H1 (cell line): Measurements from ENCODE around the gene CCDC91. TPM values are rescaled to one million over a fixed set of nuclear protein-coding genes. Genes with fewer than 3 reads are reported as not detected.

Experiments
- CTCF ChIA-PET: fragments of 300-600 bp; sonication (Branson Sonifier 250); formaldehyde crosslinking; loops from one replicate; lab custom pipeline; 2021; ENCODE audit not compliant: partially characterized antibody; lab: Charles Lee
- POLR2A ChIA-PET: fragments of 300-600 bp; sonication (Branson Sonifier 250); formaldehyde crosslinking; loops from one replicate; lab custom pipeline; 2021; ENCODE audit warnings: inconsistent platforms; ENCODE audit not compliant: partially characterized antibody; lab: Charles Lee
- DNase-seq, 2 experiments: peaks; one replicate each; pipeline versions ENCODE4 v3.0.0 to v3.0.0-alpha.2; 2010 to 2022; ENCODE audit warnings: low spot score in 2 of 2, low read depth in 1 of 2, mixed read lengths in 1 of 2
- FAIRE-seq: peaks from 2 replicates; lab custom pipeline; 2011; peaks lifted over from hg19 to GRCh38; lab: Jason Lieb, UNC
- H2AFZ ChIP-seq: 2 replicates; pipeline ENCODE4 v1.8.1; 2012; ENCODE audit warnings: low read length, inconsistent platforms
- H2AK5ac ChIP-seq: 2 replicates; pipeline ENCODE4 v1.6.1; 2013; ENCODE audit warnings: low read depth, low read length
- H2BK120ac ChIP-seq: replicated peaks from 2 replicates; pipeline ENCODE3; 2013; ENCODE audit warnings: low read depth, low read length, inconsistent platforms
- H2BK12ac ChIP-seq: 2 replicates; pipeline ENCODE4 v1.6.1; 2013; ENCODE audit warnings: low read depth, low read length
- H2BK15ac ChIP-seq: 2 replicates; pipeline ENCODE4 v1.6.1; 2013; ENCODE audit warnings: low read length
- H2BK20ac ChIP-seq: 2 replicates; pipeline ENCODE4 v1.6.1; 2013; ENCODE audit warnings: low read length
- H2BK5ac ChIP-seq: 2 replicates; pipeline ENCODE4 v1.6.1; 2013; ENCODE audit warnings: low read depth, low read length
- H3K14ac ChIP-seq: 2 replicates; pipeline ENCODE4 v1.6.1; 2013; ENCODE audit warnings: inconsistent platforms; ENCODE audit not compliant: insufficient read length
- H3K18ac ChIP-seq: 2 replicates; pipeline ENCODE4 v1.6.1; 2013; ENCODE audit warnings: low read length; ENCODE audit errors: extremely low read depth
- H3K23ac ChIP-seq: 2 replicates; pipeline ENCODE4 v1.6.1; 2013; ENCODE audit warnings: inconsistent platforms; ENCODE audit not compliant: insufficient read length
- H3K23me2 ChIP-seq: 2 replicates; pipeline ENCODE4 v1.6.1; 2013; ENCODE audit warnings: low read depth, low read length
- H3K27ac ChIP-seq: 2 replicates; pipeline ENCODE4 v1.6.1; 2011; ENCODE audit warnings: low read depth, low read length, inconsistent platforms
- H3K27me3 ChIP-seq, 4 experiments: replicated peaks in 1 of 4; 1 replicate in 1 of 4; 2 replicates in 3 of 4; pipeline versions ENCODE4 v1.6.1 to v1.8.1; 2011 to 2013; ENCODE audit warnings: low read length in 3 of 4, mild to moderate bottlenecking in 3 of 4, inconsistent platforms in 2 of 4, mixed read lengths in 2 of 4, moderate library complexity in 1 of 4; ENCODE audit not compliant: control insufficient read depth in 3 of 4, insufficient read depth in 3 of 4; ENCODE audit errors: extremely low read depth in 1 of 4
- H3K36me3 ChIP-seq, 4 experiments: 2 replicates each; pipeline versions ENCODE4 v1.6.1 to v1.8.1; 2011 to 2013; ENCODE audit warnings: mild to moderate bottlenecking in 4 of 4, low read length in 3 of 4, moderate library complexity in 2 of 4, control low read depth in 1 of 4, inconsistent platforms in 1 of 4; ENCODE audit not compliant: insufficient read depth in 4 of 4, control insufficient read depth in 2 of 4
- H3K4ac ChIP-seq: replicated peaks from 2 replicates; pipeline ENCODE3; 2013; ENCODE audit warnings: low read length, low read depth, mixed read lengths, inconsistent platforms; ENCODE audit not compliant: insufficient read length
- H3K4me1 ChIP-seq, 4 experiments: replicated peaks in 1 of 4; 1 replicate in 1 of 4; 2 replicates in 3 of 4; pipeline versions ENCODE4 v1.6.1 to v1.8.1; 2011 to 2013; ENCODE audit warnings: low read length in 3 of 4, inconsistent platforms in 2 of 4, mixed read lengths in 1 of 4; ENCODE audit not compliant: insufficient read depth in 4 of 4, control insufficient read depth in 3 of 4
- H3K4me2 ChIP-seq, 2 experiments: 2 replicates each; pipeline versions ENCODE4 v1.6.1 to v1.8.1; 2011 to 2013; ENCODE audit warnings: low read depth in 2 of 2, low read length in 2 of 2, control low read depth in 1 of 2, inconsistent platforms in 1 of 2, mild to moderate bottlenecking in 1 of 2; ENCODE audit not compliant: insufficient read depth in 1 of 2
- H3K4me3 ChIP-seq, 4 experiments: fragments of 200-600, 300-600 bp in 1 of 4; sonication (generic), shearing (Covaris generic), sonication (Bioruptor Twin) in 1 of 4; 2 replicates each; pipeline versions ENCODE4 v1.5.1 to v1.8.1; 2011 to 2016; ENCODE audit warnings: low read length in 4 of 4, low read depth in 3 of 4, control low read depth in 2 of 4, inconsistent platforms in 2 of 4, mild to moderate bottlenecking in 2 of 4, mixed read lengths in 1 of 4, moderate library complexity in 1 of 4; ENCODE audit not compliant: insufficient read depth in 2 of 4; ENCODE audit errors: extremely low read depth in 1 of 4
- H3K56ac ChIP-seq: replicated peaks from 2 replicates; pipeline ENCODE3; 2013; ENCODE audit warnings: low read depth, mild to moderate bottlenecking, mixed read lengths, low read length, inconsistent platforms; ENCODE audit not compliant: insufficient read length
- H3K79me1 ChIP-seq: 2 replicates; pipeline ENCODE4 v1.6.1; 2013; ENCODE audit warnings: low read depth, low read length, control low read depth
- H3K79me2 ChIP-seq, 2 experiments: 2 replicates each; pipeline versions ENCODE4 v1.6.1 to v1.8.1; 2012 to 2013; ENCODE audit warnings: low read length in 2 of 2, mild to moderate bottlenecking in 2 of 2, inconsistent platforms in 1 of 2; ENCODE audit not compliant: insufficient read depth in 2 of 2, control insufficient read depth in 1 of 2
- H3K9ac ChIP-seq, 4 experiments: replicated peaks in 1 of 4; 1 replicate in 1 of 4; 2 replicates in 3 of 4; pipeline versions ENCODE4 v1.6.1 to v1.8.1; 2011 to 2013; ENCODE audit warnings: low read depth in 3 of 4, low read length in 3 of 4, control low read depth in 2 of 4, mild to moderate bottlenecking in 2 of 4, moderate library complexity in 2 of 4, inconsistent platforms in 1 of 4; ENCODE audit errors: extremely low read depth in 1 of 4
- H3K9me3 ChIP-seq, 2 experiments: 2 replicates each; pipeline versions ENCODE4 v1.6.1 to v1.8.1; 2012 to 2013; ENCODE audit warnings: mild to moderate bottlenecking in 2 of 2, moderate library complexity in 2 of 2, control low read depth in 1 of 2, inconsistent platforms in 1 of 2, low read depth in 1 of 2, low read length in 1 of 2, mixed read lengths in 1 of 2; ENCODE audit not compliant: insufficient read depth in 2 of 2
- H4K20me1 ChIP-seq, 2 experiments: replicated peaks in 1 of 2; 2 replicates each; pipeline versions ENCODE3 to v1.8.1; 2011 to 2013; ENCODE audit warnings: inconsistent platforms in 2 of 2, low read length in 2 of 2, mild to moderate bottlenecking in 1 of 2; ENCODE audit not compliant: insufficient read depth in 2 of 2, control insufficient read depth in 1 of 2
- H4K5ac ChIP-seq: 2 replicates; pipeline ENCODE4 v1.6.1; 2013; ENCODE audit warnings: low read length, low read depth, mixed read lengths, inconsistent platforms; ENCODE audit not compliant: insufficient read length
- H4K8ac ChIP-seq: 2 replicates; pipeline ENCODE4 v1.8.0; 2013; ENCODE audit warnings: mild to moderate bottlenecking, moderate library complexity, low read length, inconsistent platforms; ENCODE audit not compliant: insufficient read depth; ENCODE audit errors: extremely low read depth
- H4K91ac ChIP-seq: replicated peaks from 2 replicates; pipeline ENCODE3; 2013; ENCODE audit warnings: low read length, mixed read lengths, inconsistent platforms; ENCODE audit not compliant: insufficient read length
- ASH2L ChIP-seq: fragments of 200-600, 300-600 bp; sonication (generic); IDR thresholded peaks from one replicate; pipeline ENCODE4 v1.7.1; 2017; ENCODE audit warnings: low read length
- CBX5 ChIP-seq: fragments of 300-800, 300-1000 bp; sonication (generic); IDR thresholded peaks from 2 replicates; pipeline ENCODE4 v1.7.1; 2016; ENCODE audit warnings: antibody characterized with exemption, low read length, low read depth
- CHD1 ChIP-seq: IDR thresholded peaks from 2 replicates; pipeline ENCODE4 v1.6.1; 2012; ENCODE audit warnings: low read depth, low read length, improper control_type of control experiment
- CREB1 ChIP-seq: IDR thresholded peaks from 2 replicates; pipeline ENCODE4 v1.6.1; 2012; ENCODE audit warnings: inconsistent platforms
- EZH2 ChIP-seq: fragments of 200-600 bp; sonication (generic); IDR thresholded peaks from 2 replicates; pipeline ENCODE4 v1.7.1; 2012; ENCODE audit warnings: low read depth, mild to moderate bottlenecking, moderate library complexity, low read length, inconsistent platforms; ENCODE audit not compliant: severe bottlenecking
- JUN ChIP-seq: IDR thresholded peaks from 2 replicates; pipeline ENCODE4 v1.6.1; 2011; ENCODE audit warnings: low read depth, mild to moderate bottlenecking, improper control_type of control experiment, low read length
- KDM4A ChIP-seq: IDR thresholded peaks from one replicate; pipeline ENCODE4 v1.7.1; 2012; ENCODE audit warnings: low read depth, mild to moderate bottlenecking, moderate library complexity, low read length, inconsistent platforms; ENCODE audit not compliant: severe bottlenecking
- RBBP5 ChIP-seq: IDR thresholded peaks from 2 replicates; pipeline ENCODE4 v1.7.1; 2012; ENCODE audit warnings: low read depth, mild to moderate bottlenecking, inconsistent platforms, low read length, moderate library complexity, borderline replicate concordance
- RFX5 ChIP-seq: IDR thresholded peaks from 2 replicates; pipeline ENCODE4 v1.6.1; 2011; ENCODE audit warnings: low read depth, low read length, improper control_type of control experiment, borderline replicate concordance
- SAP30 ChIP-seq: fragments of 300-600 bp; sonication (generic); IDR thresholded peaks from 2 replicates; pipeline ENCODE4 v1.7.1; 2012; ENCODE audit warnings: low read length, moderate library complexity, mild to moderate bottlenecking, inconsistent platforms; ENCODE audit not compliant: insufficient read depth, insufficient replicate concordance
- SUZ12 ChIP-seq: fragments of 200-600 bp; sonication (generic); IDR thresholded peaks from 2 replicates; pipeline ENCODE4 v1.6.1; 2012; ENCODE audit warnings: mild to moderate bottlenecking, inconsistent platforms, low read length, moderate library complexity, mixed read lengths
- YY1 ChIP-seq: IDR thresholded peaks from 2 replicates; pipeline ENCODE4 v1.6.1; 2011; ENCODE audit warnings: low read depth, mild to moderate bottlenecking, low read length
- WGBS, 2 experiments: shearing (Covaris generic) in 1 of 2; methylation state at CpG; one replicate each; pipeline versions ENCODE4 v1.1.6 to v1.1.7; 2013 to 2015; ENCODE audit warnings: low lambda C conversion rate in 2 of 2, mixed read lengths in 2 of 2, inconsistent platforms in 1 of 2, low coverage in 1 of 2, missing lambda C conversion rate in 1 of 2; ENCODE audit not compliant: insufficient replicate concordance in 2 of 2, insufficient coverage in 1 of 2, insufficient read length in 1 of 2; ENCODE audit errors: extremely low coverage in 1 of 2, missing lambda C conversion rate in 1 of 2; 5-methylcytosine and 5-hydroxymethylcytosine counted together
- polyA plus RNA-seq, 7 experiments: library from polyadenylated mRNA; depleted of rRNA in 3 of 7; stranded (reverse) in 5 of 7; unstranded in 2 of 7; fragments of >200 nt in 5 of 7; fragments of 200-250 nt in 2 of 7; gene quantifications; 1 replicate in 5 of 7; 2 replicates in 1 of 7; 4 replicates in 1 of 7; pipeline versions ENCODE4 v1.2.1 to v1.2.3, GENCODE V29; 2011 to 2013; ENCODE audit warnings: missing spikeins in 2 of 7, mixed read lengths in 2 of 7
- total RNA-seq: library from RNA; stranded (reverse); fragmentation: NEBNext Ultra II Directional; extraction: Animal tissue kit (Norgen Biotek cat#: 25700); gene quantifications from 2 replicates; pipeline ENCODE4 v1.2.1, GENCODE V29; 2021
- TF ChIP-seq, protein P1 (sequence below): IDR thresholded peaks from 2 replicates; pipeline ENCODE4 v1.6.1; 2012; ENCODE audit warnings: inconsistent platforms
- TF ChIP-seq, protein P2 (sequence below): IDR thresholded peaks from 2 replicates; pipeline ENCODE4 v1.6.1; 2011; ENCODE audit warnings: low read length, improper control_type of control experiment

Gene CCDC91
- total and polyA plus RNA-seq, 2 of the 8 experiments (the other 6 are each of a cell fraction or from before 2014, with no cell fraction given), result 8.6 to 23.1 TPM

DNA sequence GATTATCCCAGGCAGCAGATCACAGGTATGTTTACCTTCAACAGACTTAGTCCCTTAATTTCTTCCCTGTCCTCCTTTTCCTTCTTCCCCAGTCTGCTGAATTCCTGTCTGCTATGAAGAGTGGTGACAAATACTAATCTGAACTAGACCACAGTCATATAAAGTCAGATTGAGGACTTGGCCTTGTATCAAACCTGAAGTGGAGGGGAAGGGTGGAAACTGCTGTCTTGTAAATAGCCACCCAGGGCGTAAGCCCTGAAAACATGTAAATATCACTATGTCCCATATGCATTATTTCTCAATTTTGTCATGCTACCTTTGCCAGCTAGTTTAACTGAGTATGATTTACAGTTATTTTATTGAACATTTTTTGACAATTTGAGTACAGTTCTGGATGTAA, 368.0 kb downstream of the CCDC91 start:
- CTCF ChIA-PET, result no interaction called here
- TF ChIP-seq CREB1, result no peak
- TF ChIP-seq, protein P1, sequence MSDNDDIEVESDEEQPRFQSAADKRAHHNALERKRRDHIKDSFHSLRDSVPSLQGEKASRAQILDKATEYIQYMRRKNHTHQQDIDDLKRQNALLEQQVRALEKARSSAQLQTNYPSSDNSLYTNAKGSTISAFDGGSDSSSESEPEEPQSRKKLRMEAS, result no peak
- no peak for TF ChIP-seq CHD1
- TF ChIP-seq KDM4A, result no peak
- TF ChIP-seq RBBP5, result no peak
- no peak for TF ChIP-seq ASH2L
- no peak for TF ChIP-seq YY1
- TF ChIP-seq RFX5, result no peak
- no peak for TF ChIP-seq SUZ12
- TF ChIP-seq, protein P2, sequence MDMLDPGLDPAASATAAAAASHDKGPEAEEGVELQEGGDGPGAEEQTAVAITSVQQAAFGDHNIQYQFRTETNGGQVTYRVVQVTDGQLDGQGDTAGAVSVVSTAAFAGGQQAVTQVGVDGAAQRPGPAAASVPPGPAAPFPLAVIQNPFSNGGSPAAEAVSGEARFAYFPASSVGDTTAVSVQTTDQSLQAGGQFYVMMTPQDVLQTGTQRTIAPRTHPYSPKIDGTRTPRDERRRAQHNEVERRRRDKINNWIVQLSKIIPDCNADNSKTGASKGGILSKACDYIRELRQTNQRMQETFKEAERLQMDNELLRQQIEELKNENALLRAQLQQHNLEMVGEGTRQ, result no peak
- no peak for TF ChIP-seq JUN
- no peak for TF ChIP-seq SAP30
- TF ChIP-seq CBX5, result no peak
- no peak for TF ChIP-seq EZH2

More for the DNA sequence above, 368.0 kb downstream of the CCDC91 start:
- Histone ChIP-seq H2BK15ac (no peak overlapping the region), H3K36me3 (no peaks in the 10 kb centered on the region), H3K9me3 (no peaks in the 10 kb centered on the region), H3K4me2 (no peak overlapping the region), H2BK120ac (no peak overlapping the region), H4K20me1 (no peaks in the 10 kb centered on the region), H3K79me1 (no peaks in the 10 kb centered on the region), H3K23me2 (no peaks in the 10 kb centered on the region), H2BK20ac (no peak overlapping the region), H3K14ac (no peak overlapping the region), H2AFZ (no peak overlapping the region), H3K27ac (no peak overlapping the region), H3K9ac (no peak overlapping the region), H2BK5ac (no peak overlapping the region), H3K23ac (no peak overlapping the region), H3K4me3 (no peak overlapping the region), H2BK12ac (no peak overlapping the region), H3K18ac (no peak overlapping the region), H3K4me1 (peaks cover 0 to 7% (median 3%) of the 10 kb centered on the region in 4 experiments; a peak in 3 of 7 replicates), H3K4ac (no peak overlapping the region), H4K91ac (no peak overlapping the region), H3K79me2 (no peaks in the 10 kb centered on the region), H3K56ac (no peak overlapping the region), H4K5ac (no peak overlapping the region), H3K27me3 (no peaks in the 10 kb centered on the region), H2AK5ac (no peak overlapping the region), H4K8ac (no peak overlapping the region)
- DNase-seq, result no peak
- FAIRE-seq, result no peak
- WGBS, 2 experiments, result 94% methylated on average over 1 of the region's 1 CpG; no CpG with 5 or more reads in 1 of the 2 experiments
- POLR2A ChIA-PET, result no interaction called here
